Right lobe of liver (tissue), 4 donors: Measurements from ENCODE around the gene ABCG2.

Experiments
- CTCF ChIP-seq, 4 donors: fragments of 200-600 bp in 3 of 4; fragments of 450-650 bp in 1 of 4; IDR thresholded peaks; one replicate each; pipeline versions ENCODE4 v1.5.1 to v1.8.0; 2016 to 2022; ENCODE audit warnings: antibody characterized with exemption in 4 of 4, mild to moderate bottlenecking in 2 of 4
- POLR2A ChIP-seq: fragments of 450-650 bp; IDR thresholded peaks from one replicate; pipeline ENCODE4 v1.6.1; 2017; ENCODE audit warnings: antibody characterized with exemption, mild to moderate bottlenecking
- donor health status: DM: no; HTN: no; CAD: no.
- donor health status: DM: no; HTN: no; CAD: no.
- donor health status: DM: no; HTN: yes; CAD: no.

DNA sequence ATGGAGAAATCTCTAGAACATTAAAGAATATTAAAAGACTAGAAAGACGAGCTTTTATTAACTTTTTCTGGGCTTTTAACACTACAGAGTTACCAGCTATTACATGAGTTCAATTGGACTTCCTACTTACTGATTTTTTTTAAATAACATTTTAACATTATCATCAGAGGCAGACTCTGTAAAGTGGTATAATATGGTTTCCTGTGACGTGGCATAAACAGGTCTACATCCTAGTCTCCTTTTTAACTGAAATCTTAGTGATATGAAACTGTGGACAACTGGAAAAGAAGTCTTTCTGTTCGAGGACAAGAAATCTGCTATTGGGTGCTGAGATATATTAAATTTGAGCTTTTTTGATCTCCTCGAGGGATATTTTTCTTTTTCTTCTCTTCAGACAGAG lies 48.7 kb upstream of the ABCG2 start:
- TF ChIP-seq CTCF (IDR thresholded peaks at IDR 0.05) (no peak), POLR2A (no peak)
